Tibial nerve (tissue), 4 donors: Measurements from ENCODE around the gene PPP2R3B.

Experiments used
- EP300 ChIP-seq, 2 donors: sonication (generic); formaldehyde crosslinking; IDR thresholded peaks; one replicate each; pipeline ENCODE4 v1.6.1; 2017; ENCODE audit warnings: antibody characterized with exemption in 2 of 2, mild to moderate bottlenecking in 1 of 2
- POLR2A ChIP-seq, 2 donors: fragments of 450-650 bp; IDR thresholded peaks; one replicate each; pipeline ENCODE4 v1.6.1; 2017; ENCODE audit warnings: antibody characterized with exemption in 2 of 2, mild to moderate bottlenecking in 2 of 2, moderate library complexity in 2 of 2
- TF ChIP-seq, protein P1 (sequence below), 5 experiments: fragments of 200-600 bp in 3 of 5; fragments of 450-650 bp in 2 of 5; sonication (generic) in 3 of 5; IDR thresholded peaks; one replicate each; pipeline ENCODE4 v1.5.1; 2016 to 2019; ENCODE audit warnings: antibody characterized with exemption in 5 of 5, mild to moderate bottlenecking in 3 of 5, moderate library complexity in 2 of 5

DNA sequence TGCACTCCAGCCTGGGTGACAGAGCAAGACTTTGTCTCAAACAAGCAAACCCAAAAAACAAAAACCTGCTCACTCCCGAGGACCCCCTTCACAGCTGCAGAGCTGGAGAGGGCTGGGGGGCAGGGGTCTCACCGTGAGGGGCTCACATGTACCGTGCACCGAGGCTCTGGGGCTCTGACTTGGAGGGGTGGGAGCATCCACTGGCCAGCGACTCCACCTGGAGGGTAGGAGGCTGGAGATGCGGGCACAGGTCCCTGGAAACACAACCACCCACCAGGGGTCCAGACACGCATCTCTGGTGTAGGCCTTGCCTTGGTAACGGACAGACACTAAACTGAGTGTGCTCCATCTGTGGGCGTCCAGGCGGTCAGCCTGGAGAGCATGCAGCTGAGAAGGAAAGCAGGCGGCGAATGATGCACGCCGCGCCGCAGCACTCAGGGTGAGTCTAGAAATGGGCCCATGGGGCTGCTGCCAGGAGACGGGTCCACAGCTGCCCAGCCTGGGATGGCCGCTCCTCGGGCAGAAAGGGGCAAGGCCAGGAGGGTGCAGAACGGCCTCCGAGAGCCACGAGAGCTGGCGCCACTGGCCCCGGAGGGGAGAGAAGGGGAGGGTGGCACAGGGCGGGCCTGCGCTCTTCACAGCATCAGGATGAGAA is 26.1 kb downstream of the PPP2R3B start:
- TF ChIP-seq, protein P1, sequence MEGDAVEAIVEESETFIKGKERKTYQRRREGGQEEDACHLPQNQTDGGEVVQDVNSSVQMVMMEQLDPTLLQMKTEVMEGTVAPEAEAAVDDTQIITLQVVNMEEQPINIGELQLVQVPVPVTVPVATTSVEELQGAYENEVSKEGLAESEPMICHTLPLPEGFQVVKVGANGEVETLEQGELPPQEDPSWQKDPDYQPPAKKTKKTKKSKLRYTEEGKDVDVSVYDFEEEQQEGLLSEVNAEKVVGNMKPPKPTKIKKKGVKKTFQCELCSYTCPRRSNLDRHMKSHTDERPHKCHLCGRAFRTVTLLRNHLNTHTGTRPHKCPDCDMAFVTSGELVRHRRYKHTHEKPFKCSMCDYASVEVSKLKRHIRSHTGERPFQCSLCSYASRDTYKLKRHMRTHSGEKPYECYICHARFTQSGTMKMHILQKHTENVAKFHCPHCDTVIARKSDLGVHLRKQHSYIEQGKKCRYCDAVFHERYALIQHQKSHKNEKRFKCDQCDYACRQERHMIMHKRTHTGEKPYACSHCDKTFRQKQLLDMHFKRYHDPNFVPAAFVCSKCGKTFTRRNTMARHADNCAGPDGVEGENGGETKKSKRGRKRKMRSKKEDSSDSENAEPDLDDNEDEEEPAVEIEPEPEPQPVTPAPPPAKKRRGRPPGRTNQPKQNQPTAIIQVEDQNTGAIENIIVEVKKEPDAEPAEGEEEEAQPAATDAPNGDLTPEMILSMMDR (IDR thresholded peaks at IDR 0.05) = no peak
- TF ChIP-seq POLR2A (IDR thresholded peaks at IDR 0.05) = no peak
- TF ChIP-seq EP300 (IDR thresholded peaks at IDR 0.05) = no peak
